GM12891 (cell line): ENCODE data around the gene CXCL12.

Source experiments
- PAX5 ChIP-seq: IDR thresholded peaks from 2 replicates; pipeline ENCODE4 v1.6.1; 2011; ENCODE audit warnings: low read length, moderate library complexity, mild to moderate bottlenecking; ENCODE audit not compliant: insufficient read depth, severe bottlenecking
- POLR2A ChIP-seq: IDR thresholded peaks from 2 replicates; pipeline ENCODE4 v1.6.1; 2011; ENCODE audit warnings: low read depth, low read length, control low read depth
- POLR2AphosphoS5 ChIP-seq: IDR thresholded peaks from 2 replicates; pipeline ENCODE4 v1.6.1; 2011; ENCODE audit warnings: low read depth, low read length, control low read depth

DNA sequence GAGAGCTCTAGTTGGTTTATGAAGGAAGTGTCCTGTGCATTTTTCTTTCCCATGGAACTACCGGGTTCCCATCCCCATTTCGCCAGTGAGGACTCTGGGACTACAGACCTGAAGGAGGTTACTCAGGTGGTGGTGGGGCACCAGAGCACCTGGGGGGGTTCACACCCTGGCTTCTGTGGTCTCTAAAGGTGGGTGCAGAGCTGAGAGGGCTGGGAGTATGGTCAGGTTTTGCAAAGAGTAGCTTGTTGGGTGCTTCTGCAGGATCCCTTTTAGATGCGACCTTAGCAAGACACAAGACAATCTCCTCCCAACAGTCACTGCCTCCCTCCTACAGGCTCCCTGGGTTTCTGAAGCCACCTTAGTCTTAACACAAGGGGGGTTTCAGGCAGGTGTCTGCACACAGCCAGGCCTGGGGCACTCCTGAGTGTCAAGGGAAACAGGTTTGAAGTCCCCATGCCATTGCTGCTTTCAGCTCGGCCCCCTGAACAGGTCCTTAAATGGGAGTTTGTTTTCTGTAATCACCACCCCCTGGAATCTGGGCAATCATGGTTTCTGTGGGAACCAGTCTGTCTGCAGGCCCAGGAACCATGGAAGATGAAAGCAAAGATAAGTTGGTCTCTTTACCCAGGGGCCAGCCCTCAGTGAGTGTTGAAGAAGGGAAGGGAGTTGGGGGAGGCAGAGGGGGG lies 9.9 kb upstream of the CXCL12 start:
- TF ChIP-seq POLR2AphosphoS5 (no peak), POLR2A (no peak), PAX5 (no peak)
